Ureter (tissue), 1 donor: ENCODE results near the gene SLC13A3. TPM values are rescaled to one million over a fixed set of nuclear protein-coding genes. Genes with fewer than 3 reads are reported as not detected.

Source experiments
- DNase-seq: peaks from one replicate; pipeline ENCODE4 v3.0.0-alpha.2; 2020; ENCODE audit warnings: low spot score
- total RNA-seq: library from RNA; stranded (reverse); gene quantifications from one replicate; pipeline ENCODE4 v1.2.4, GENCODE V29; 2023
- donor health status: DM: yes; HTN: yes; CAD: no.

SLC13A3 gene
- total RNA-seq, 1 donor from 2014 or later, result 5.1 TPM

DNA sequence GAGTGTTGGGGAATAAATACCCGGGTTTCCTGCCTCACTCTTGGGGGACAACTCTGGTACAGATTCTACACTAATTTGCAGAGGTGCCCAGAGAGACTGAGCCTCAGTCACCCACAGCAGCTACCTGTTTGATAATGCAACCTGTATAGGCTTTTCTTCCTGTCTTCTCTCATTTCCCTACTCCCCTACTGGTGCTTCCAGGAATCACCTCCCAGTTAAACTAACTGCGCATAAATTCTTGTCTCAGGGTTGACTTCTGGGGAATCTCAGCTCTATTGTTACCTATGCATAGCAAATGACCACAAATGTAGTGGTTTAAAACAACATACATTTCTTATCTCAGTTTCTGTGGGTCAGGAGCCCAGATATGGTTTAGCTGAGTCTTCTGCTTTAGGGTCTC lies 112.1 kb downstream of the SLC13A3 start:
- DNase-seq, result no peak

DNA sequence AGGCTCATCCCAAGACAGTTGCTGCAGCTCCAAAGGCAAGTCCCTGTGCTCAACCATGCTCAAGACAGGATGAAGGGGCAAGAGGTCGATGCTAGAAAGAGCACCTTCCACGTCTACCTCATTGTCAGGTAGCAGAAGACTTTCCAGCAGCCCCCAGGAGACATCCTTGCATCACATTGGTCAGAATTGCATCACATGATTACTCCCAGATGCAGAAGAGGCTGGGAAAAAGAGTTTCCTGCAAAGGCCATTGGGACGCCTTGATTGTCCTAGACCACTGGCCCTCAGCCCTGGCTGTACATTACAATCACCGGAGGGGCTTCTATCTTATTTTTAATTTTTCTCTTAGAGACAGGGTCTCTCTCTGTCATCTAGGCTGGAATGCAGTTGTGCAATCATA lies 120.6 kb downstream of the SLC13A3 start:
- no peak for DNase-seq

DNA sequence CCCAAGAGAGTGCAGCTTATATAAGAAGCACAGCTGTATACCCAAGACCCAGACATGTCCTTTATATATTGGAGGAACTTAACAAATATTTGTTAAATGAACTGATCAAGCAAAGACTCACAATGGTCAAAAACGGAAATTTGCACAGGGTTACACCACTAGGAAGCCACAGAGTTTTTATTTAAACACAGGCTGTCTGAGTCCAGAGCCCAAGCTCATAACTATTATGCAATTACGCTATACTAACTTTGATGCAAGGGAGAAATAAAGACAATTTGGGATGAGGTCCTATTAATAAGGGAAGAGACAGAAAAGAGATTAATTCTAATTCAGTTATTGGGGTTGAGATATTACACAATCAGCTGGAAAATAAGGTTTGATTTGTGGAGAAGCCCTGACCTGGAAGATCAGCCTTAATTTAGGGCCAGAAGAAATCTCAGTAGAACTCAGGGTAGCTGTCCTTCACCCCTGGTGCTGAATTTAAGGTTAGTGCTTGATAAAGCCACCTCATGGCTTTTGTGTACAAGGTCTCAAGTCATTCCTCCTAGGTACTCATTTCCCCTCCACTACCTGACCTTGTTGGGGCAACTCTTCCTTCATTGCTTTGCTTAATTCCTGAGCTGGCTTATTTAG lies 127.4 kb downstream of the SLC13A3 start:
- no peak for DNase-seq

DNA sequence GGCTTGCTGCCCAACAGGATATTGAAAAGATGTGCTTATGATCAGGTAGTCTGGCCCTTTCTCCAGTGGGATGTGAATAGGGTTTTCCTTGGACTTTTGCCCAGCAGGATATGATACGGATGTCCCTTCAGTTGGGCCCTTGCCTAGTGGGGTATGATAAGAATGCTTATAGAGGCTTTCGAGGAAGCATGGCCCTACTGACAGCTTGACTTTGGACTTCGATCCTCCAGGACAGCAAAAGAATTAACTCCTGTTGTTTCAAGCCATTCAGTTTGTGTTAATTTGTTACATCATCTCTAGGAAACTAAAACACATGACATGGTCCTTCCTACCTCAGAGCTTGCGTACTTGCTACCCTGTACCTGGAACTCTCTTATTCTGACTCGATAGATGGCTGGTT lies 128.2 kb downstream of the SLC13A3 start:
- no peak for DNase-seq

DNA sequence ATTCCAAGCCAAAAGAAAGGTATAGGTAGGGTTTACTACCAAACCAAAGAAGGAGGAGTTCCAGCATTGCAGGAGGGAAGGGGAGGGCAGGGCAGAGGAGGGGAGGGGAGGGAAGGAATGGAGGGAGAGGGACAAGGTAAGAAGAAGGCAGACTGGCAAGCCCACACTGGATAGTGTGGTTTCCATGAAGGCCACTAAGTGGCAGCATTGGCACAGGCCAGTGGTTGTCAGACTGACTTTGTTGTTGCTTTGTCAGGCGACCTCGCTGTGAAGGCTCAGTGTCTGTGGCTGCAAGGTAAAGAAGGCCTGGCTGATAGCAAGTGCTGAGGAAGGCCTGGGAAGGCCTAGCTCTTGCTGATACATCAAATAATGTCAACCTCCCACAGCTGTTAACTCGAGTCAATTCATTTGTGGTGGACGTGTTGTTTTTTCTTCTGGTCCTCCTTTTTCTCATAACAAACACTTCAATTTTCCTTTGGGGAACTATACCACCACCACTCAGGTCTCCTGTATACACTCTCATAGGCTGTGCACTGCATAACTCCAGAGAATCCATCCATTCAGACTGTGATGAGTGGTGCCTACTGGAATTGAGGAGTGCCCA lies 130.2 kb downstream of the SLC13A3 start:
- DNase-seq, result peak; percentile 59

DNA sequence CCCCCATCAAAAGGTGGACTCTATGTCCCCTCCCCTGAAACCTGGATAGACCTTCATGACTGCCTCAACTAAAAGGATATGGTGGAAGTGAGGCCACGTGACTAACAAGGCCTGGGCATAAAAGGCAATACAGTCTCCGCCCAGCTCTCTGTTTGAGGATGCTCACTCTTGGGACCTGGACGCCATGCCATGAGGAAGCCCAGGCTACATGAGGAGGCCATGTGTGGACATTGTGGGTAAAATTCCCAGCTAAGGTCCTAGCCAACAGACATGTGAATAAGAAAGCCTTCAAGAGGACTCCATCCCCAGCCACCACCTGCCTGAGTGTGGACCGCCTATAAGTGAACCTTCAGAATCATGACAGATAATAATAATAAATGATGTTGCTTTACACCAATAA lies 130.7 kb downstream of the SLC13A3 start:
- DNase-seq, result no peak

DNA sequence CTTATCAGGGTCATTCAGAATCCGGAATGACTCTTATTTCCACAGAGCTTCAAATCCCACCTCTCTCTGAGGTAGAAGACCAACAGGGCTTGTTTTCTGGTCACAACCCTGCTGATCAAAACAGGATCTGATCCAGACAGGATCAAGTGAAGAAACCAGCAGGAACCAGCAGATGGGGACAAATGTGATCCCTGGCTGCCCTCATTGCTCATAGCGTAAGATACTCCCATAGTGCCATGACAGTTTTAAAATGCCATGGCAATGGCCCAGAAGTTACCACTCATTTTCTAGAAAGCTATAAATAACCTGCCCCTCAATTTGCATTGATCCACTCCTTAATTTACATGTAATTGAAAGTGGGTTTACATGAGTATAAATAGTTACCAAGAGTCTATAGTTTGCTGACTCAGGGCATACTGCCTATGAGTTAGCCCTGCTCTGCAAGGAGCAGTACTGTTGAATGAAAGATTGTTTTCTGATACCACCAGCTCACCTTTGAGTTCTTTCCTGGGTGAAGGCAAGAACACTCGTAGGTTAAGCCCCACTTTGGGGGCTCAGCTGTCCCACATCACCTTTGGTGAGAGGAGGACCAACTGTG lies 131.7 kb downstream of the SLC13A3 start:
- DNase-seq, result no peak

DNA sequence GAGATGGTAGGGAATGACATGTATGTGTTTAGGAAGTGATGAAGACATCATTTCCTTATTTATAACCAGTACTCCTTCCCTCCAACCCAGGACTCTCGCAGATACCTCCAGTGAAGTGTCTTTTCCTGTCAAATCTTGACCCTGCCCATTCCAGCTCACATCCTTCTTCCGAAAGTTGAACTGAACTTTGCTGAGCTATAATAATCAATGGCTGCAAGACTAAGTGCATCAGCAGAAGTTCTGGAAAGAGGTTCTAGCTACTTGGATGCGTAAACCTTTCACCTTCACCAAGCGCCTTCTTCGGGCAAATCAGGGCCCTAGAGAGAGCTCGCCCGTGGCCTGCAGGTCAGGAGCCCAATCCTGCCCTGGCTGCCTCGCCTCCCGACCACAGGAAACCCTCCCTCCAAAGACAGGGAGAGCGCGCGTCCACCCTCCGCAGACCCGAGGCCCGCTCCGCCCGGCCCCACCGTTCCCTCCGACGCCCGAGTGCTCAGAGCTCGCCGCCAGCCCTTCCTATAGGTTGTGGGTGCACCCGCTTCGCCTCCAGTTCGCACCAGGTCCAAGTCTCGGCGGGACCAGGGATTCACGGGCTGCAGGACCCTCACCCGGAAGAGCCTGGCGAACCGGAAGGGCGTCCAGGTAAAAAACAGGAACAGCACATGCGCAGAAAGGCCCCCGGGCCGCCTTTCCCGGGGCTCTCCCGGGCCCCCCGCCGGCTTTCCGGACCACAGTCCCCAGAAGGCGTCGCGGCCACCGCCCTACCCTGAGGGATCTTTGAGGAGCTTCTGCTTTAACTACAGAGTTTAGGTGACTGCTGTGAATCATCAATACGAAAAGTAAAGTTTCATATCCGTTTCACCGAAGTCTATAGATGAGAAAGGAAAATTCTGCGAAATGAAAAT lies 138.1 kb downstream of the SLC13A3 start, which contains the start of gene ZNF334:
ZNF334 (minus strand) TSS at position 617 of the 902 bp plus-strand sequence. CDS start 1,457 bp downstream, outside the sequence.
- DNase-seq, result peak; percentile 80

DNA sequence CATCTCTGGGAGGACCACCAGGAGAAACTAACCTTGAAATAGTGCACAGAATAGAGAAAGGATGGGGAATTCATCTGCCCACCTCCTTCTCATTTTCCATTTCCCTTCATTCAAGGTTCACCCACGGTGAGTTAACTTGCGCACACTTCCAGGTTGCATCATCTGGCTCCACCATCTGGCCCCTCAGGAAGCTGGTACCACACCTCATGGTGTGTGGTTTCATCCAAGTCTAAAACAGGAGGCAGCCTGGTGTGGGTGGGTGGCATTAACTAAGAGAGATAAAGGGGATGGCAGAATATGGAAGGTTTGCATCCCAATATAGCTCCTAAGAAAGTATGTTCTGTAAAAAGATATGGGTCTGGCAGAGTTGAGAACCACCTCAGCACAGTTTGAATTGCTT lies 141.7 kb downstream of the SLC13A3 start:
- no peak for DNase-seq

Other genes with a start within 250 kb of the SLC13A3 start
- gene ELMO2, start 244.8 kb downstream of the SLC13A3 start, total RNA-seq, result 60.4 TPM
- gene ZNF334, start 137.9 kb downstream of the SLC13A3 start, total RNA-seq, result 18.7 TPM
- gene OCSTAMP, start 100.8 kb downstream of the SLC13A3 start, total RNA-seq, result not detected
- gene TP53RK, start 38.0 kb upstream of the SLC13A3 start, total RNA-seq, result 13.5 TPM
- gene SLC2A10, start 58.2 kb upstream of the SLC13A3 start, total RNA-seq, result 25.9 TPM
- gene EYA2, start 243.4 kb upstream of the SLC13A3 start, total RNA-seq, result 15.3 TPM